DND-41 (cell line): Measurements from ENCODE around the gene CTDSP2.
"Not testable (repeated sequence)": the region's sequence is repeated elsewhere in the genome, so short reads cannot be mapped to it uniquely, and the experiment has no call there.

Experiments used
- ATAC-seq: fragments of 200-7000 bp; cut with Tn5 transposase; 3 replicates; pipeline ENCODE4 v1.9.1; 2021; ENCODE audit warnings: low read depth; ENCODE audit not compliant: insufficient read depth
- DNase-seq: peaks from one replicate; pipeline ENCODE4 v3.0.0-alpha.2; 2020
- H2AFZ ChIP-seq: 2 replicates; pipeline ENCODE4 v1.6.0; 2012; ENCODE audit warnings: low read depth, low read length
- H3K27ac ChIP-seq: 2 replicates; pipeline ENCODE4 v1.5.1; 2012; ENCODE audit warnings: low read length, inconsistent platforms
- H3K27me3 ChIP-seq: fragments of 200-600 bp; sonication (generic); 2 replicates; pipeline ENCODE4 v1.6.0; 2012; ENCODE audit warnings: low read length, mild to moderate bottlenecking, inconsistent platforms; ENCODE audit not compliant: insufficient read depth, poor library complexity
- H3K36me3 ChIP-seq: 2 replicates; pipeline ENCODE4 v1.5.1; 2012; ENCODE audit warnings: low read length, inconsistent platforms; ENCODE audit not compliant: insufficient read depth
- H3K4me1 ChIP-seq: 2 replicates; pipeline ENCODE4 v1.5.1; 2012; ENCODE audit warnings: mild to moderate bottlenecking, low read length; ENCODE audit not compliant: insufficient read depth
- H3K4me2 ChIP-seq: 2 replicates; pipeline ENCODE4 v1.6.0; 2012; ENCODE audit warnings: mild to moderate bottlenecking, moderate library complexity, low read length, inconsistent platforms; ENCODE audit not compliant: insufficient read depth
- H3K4me3 ChIP-seq, 2 experiments: fragments of 200-600 bp in 1 of 2; shearing (Covaris generic) in 1 of 2; 2 replicates each; pipeline ENCODE4 v1.5.1; 2012 to 2016; ENCODE audit warnings: inconsistent platforms in 2 of 2, low read length in 2 of 2, mild to moderate bottlenecking in 2 of 2, low read depth in 1 of 2, moderate library complexity in 1 of 2
- H3K79me2 ChIP-seq: 2 replicates; pipeline ENCODE4 v1.6.0; 2012; ENCODE audit warnings: low read length, inconsistent platforms; ENCODE audit not compliant: insufficient read depth
- H3K9ac ChIP-seq: 2 replicates; pipeline ENCODE4 v1.6.0; 2012; ENCODE audit warnings: low read depth, mild to moderate bottlenecking, inconsistent platforms, low read length, moderate library complexity
- H3K9me3 ChIP-seq: 2 replicates; pipeline ENCODE4 v1.5.1; 2012; ENCODE audit warnings: low read length, moderate library complexity, mild to moderate bottlenecking, inconsistent platforms; ENCODE audit not compliant: insufficient read depth, severe bottlenecking
- H4K20me1 ChIP-seq: 2 replicates; pipeline ENCODE4 v1.6.0; 2012; ENCODE audit warnings: low read length; ENCODE audit not compliant: insufficient read depth
- CTCF ChIP-seq: IDR thresholded peaks from 2 replicates; pipeline ENCODE4 v1.5.1; 2012; ENCODE audit warnings: borderline replicate concordance, low read length, moderate library complexity, mild to moderate bottlenecking; ENCODE audit not compliant: poor library complexity, severe bottlenecking; ENCODE audit errors: extremely low read depth
- EZH2 ChIP-seq: IDR thresholded peaks from 3 replicates; pipeline ENCODE4 v1.6.1; 2012; ENCODE audit warnings: borderline replicate concordance, low read depth, mild to moderate bottlenecking, moderate library complexity, low read length, inconsistent platforms; ENCODE audit not compliant: severe bottlenecking

CTDSP2 gene

GRCh38 chr12:57863676-57864075, 17.1 kb upstream of the CTDSP2 start:
- DNase-seq (no peak), ATAC-seq (no peak)
- Histone ChIP-seq H2AFZ (no peak overlapping the region), H3K27ac (no peak overlapping the region), H3K9me3 (no peaks in the 10 kb centered on the region), H3K4me1 (peaks cover 8% of the 10 kb centered on the region; the same call in 1 of the 2 replicates), H3K4me3 (no peak overlapping the region), H4K20me1 (0 out of 2 replicates have a peak, but pooled peaks cover 2% of the 10 kb centered on the region), H3K9ac (no peak overlapping the region), H3K36me3 (no peaks in the 10 kb centered on the region), H3K27me3 (peaks cover 41% of the 10 kb centered on the region), H3K79me2 (no peaks in the 10 kb centered on the region), H3K4me2 (no peak overlapping the region)
- TF ChIP-seq CTCF, result no peak
- TF ChIP-seq EZH2, result no peak

- ATAC-seq, result no peak
- no peak overlapping the region for H2AFZ ChIP-seq
- H3K27me3 ChIP-seq, result peaks cover 44% of the 10 kb centered on the region
Observed at GRCh38 chr12:57861967-57862366, 15.4 kb upstream of the CTDSP2 start.

GRCh38 chr12:57860883-57861282, 14.4 kb upstream of the CTDSP2 start:
- H3K27me3 ChIP-seq, result peaks cover 35% of the 10 kb centered on the region
- H4K20me1 ChIP-seq, H3K9ac ChIP-seq, H3K9me3 ChIP-seq, H3K4me3 ChIP-seq, H3K36me3 ChIP-seq, H3K4me1 ChIP-seq, DNase-seq, H3K79me2 ChIP-seq, ATAC-seq, H2AFZ ChIP-seq, H3K4me2 ChIP-seq, H3K27ac ChIP-seq: not testable (repeated sequence)

More at GRCh38 chr12:57861967-57862366, 15.4 kb upstream of the CTDSP2 start:
- H3K4me3 ChIP-seq, result no peak overlapping the region
- no peaks in the 10 kb centered on the region for H3K36me3 ChIP-seq
- DNase-seq, result no peak
- H3K27ac ChIP-seq, result no peak overlapping the region
- H3K9me3 ChIP-seq, result no peaks in the 10 kb centered on the region
- peaks cover 8% of the 10 kb centered on the region; the same call in 1 of the 2 replicates for H3K4me1 ChIP-seq
- H3K79me2 ChIP-seq, result no peaks in the 10 kb centered on the region
- TF ChIP-seq CTCF, result no peak
- no peak for TF ChIP-seq EZH2
- 0 out of 2 replicates have a peak, but pooled peaks cover 2% of the 10 kb centered on the region for H4K20me1 ChIP-seq
- H3K9ac ChIP-seq, result no peak overlapping the region
- no peak overlapping the region for H3K4me2 ChIP-seq

GRCh38 chr12:57859121-57859520, 12.6 kb upstream of the CTDSP2 start:
- TF ChIP-seq EZH2, result no peak
- no peak for TF ChIP-seq CTCF
- no peak overlapping the region for H3K4me2 ChIP-seq
- no peak for ATAC-seq

GRCh38 chr12:57858123-57858522, 11.6 kb upstream of the CTDSP2 start:
- H3K9me3 ChIP-seq, ATAC-seq, H3K4me1 ChIP-seq, H3K4me2 ChIP-seq, H3K27ac ChIP-seq, H3K36me3 ChIP-seq, H3K4me3 ChIP-seq, H3K9ac ChIP-seq, H4K20me1 ChIP-seq, H3K79me2 ChIP-seq, DNase-seq, H2AFZ ChIP-seq: not testable (repeated sequence)
- H3K27me3 ChIP-seq, result peaks cover 18% of the 10 kb centered on the region

More at GRCh38 chr12:57859121-57859520, 12.6 kb upstream of the CTDSP2 start:
- no peak overlapping the region for H3K4me3 ChIP-seq
- no peaks in the 10 kb centered on the region for H3K4me1 ChIP-seq
- H4K20me1 ChIP-seq, result no peaks in the 10 kb centered on the region
- DNase-seq, result no peak
- peaks cover 18% of the 10 kb centered on the region for H3K27me3 ChIP-seq
- H2AFZ ChIP-seq, result no peak overlapping the region
- H3K9ac ChIP-seq, result no peak overlapping the region
- H3K27ac ChIP-seq, result no peak overlapping the region
- H3K36me3 ChIP-seq, result no peaks in the 10 kb centered on the region
- H3K9me3 ChIP-seq, result no peaks in the 10 kb centered on the region
- no peaks in the 10 kb centered on the region for H3K79me2 ChIP-seq
